Stimulated activated naive B cell treated with anti-CD40 and anti-IgM and Interleukin-4, amounts not matched to agents 10 μg/mL and 1 μg/mL and 100 μg/mL, for 72 hours (primary cell): ENCODE data around the gene ST6GALNAC6.
"Not testable (repeated sequence)": the region's sequence is repeated elsewhere in the genome, so short reads cannot be mapped to it uniquely, and the experiment has no call there.

Experiments
- ATAC-seq, 2 donors: fragments of 150-1000 bp; cut with Tn5 transposase; replicated peaks; 2 replicates each; pipeline ENCODE4 v1.10.0; 2021; ENCODE audit warnings: moderate library complexity in 1 of 2
- DNase-seq: peaks from one replicate; pipeline ENCODE4 v3.0.0; 2021
- H3K27ac Mint-ChIP-seq: one replicate; pipeline ENCODE4 v1.8.0; 2022; ENCODE audit warnings: mild to moderate bottlenecking, mixed read lengths
- H3K27me3 Mint-ChIP-seq, 2 donors: one replicate each; pipeline ENCODE4 v1.8.0; 2022; ENCODE audit warnings: mixed read lengths in 2 of 2
- H3K36me3 Mint-ChIP-seq, 2 donors: one replicate each; pipeline ENCODE4 v1.8.0; 2022; ENCODE audit warnings: mixed read lengths in 2 of 2, mild to moderate bottlenecking in 1 of 2
- H3K4me1 Mint-ChIP-seq, 2 donors: one replicate each; pipeline ENCODE4 v1.8.0; 2022; ENCODE audit warnings: mixed read lengths in 2 of 2, mild to moderate bottlenecking in 1 of 2
- H3K4me3 Mint-ChIP-seq, 2 donors: one replicate each; pipeline ENCODE4 v1.8.0; 2022; ENCODE audit warnings: mild to moderate bottlenecking in 2 of 2, mixed read lengths in 2 of 2, moderate library complexity in 1 of 2
- H3K9me3 Mint-ChIP-seq, 2 donors: one replicate each; pipeline ENCODE4 v1.8.0; 2022; ENCODE audit warnings: mixed read lengths in 2 of 2, mild to moderate bottlenecking in 1 of 2

The ST6GALNAC6 gene

DNA sequence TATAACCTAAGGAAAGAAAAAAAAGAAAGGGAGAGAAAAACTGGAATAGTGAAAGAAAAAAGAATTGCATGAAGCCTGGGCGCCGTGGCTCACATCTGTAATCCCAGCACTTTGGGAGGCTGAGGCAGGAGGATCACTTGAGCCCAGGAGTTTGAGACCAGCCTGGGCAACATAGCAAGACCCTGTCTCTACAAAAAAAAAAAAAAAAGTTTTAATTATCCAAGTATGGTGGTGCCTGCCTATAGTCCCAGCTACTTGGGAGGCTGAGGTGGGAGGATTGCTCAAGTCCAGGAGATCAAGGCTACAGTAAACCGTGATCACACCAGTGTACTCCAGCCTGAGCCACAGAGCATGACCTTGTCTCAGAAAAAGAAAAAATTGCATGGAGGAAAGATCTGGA lies 17.7 kb downstream of the ST6GALNAC6 start:
- not testable (repeated sequence) for DNase-seq, H3K9me3 Mint-ChIP-seq, H3K27me3 Mint-ChIP-seq, ATAC-seq, H3K4me3 Mint-ChIP-seq
- peak overlapping the region; percentile 79 for H3K27ac Mint-ChIP-seq
- H3K4me1 Mint-ChIP-seq = peaks cover 39 to 59% of the 10 kb centered on the region in 2 donors
- H3K36me3 Mint-ChIP-seq = peaks cover 34 to 47% of the 10 kb centered on the region in 2 donors

DNA sequence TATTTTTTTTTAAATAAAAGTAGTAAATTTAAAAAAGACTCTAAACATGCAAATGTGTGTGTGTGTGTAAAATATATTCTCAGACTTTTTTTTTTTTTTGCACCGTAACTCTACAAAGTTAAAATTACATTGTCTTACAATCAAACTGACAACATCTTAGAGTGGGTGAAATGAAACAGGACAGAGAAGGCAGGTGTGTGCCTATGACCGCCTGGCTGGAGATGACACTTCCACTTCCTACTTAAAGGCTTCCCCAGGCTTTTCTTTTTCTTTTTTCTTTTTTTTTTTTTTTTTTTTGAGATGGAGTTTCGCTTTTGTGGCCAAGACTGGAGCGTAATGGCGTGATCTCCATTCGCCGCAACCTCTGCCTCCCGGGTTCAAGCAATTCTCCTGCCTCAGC lies 19.3 kb downstream of the ST6GALNAC6 start:
- no peaks in the 10 kb centered on the region for H3K9me3 Mint-ChIP-seq
- H3K36me3 Mint-ChIP-seq = peaks cover 24 to 32% of the 10 kb centered on the region in 2 donors
- no peak overlapping the region for H3K4me3 Mint-ChIP-seq
- DNase-seq (no peak), ATAC-seq (peak; percentile 62 to 71)
- H3K27ac Mint-ChIP-seq = no peak overlapping the region
- peaks cover 0 to 11% of the 10 kb centered on the region in 2 donors for H3K27me3 Mint-ChIP-seq
- peaks cover 32 to 48% of the 10 kb centered on the region in 2 donors for H3K4me1 Mint-ChIP-seq

DNA sequence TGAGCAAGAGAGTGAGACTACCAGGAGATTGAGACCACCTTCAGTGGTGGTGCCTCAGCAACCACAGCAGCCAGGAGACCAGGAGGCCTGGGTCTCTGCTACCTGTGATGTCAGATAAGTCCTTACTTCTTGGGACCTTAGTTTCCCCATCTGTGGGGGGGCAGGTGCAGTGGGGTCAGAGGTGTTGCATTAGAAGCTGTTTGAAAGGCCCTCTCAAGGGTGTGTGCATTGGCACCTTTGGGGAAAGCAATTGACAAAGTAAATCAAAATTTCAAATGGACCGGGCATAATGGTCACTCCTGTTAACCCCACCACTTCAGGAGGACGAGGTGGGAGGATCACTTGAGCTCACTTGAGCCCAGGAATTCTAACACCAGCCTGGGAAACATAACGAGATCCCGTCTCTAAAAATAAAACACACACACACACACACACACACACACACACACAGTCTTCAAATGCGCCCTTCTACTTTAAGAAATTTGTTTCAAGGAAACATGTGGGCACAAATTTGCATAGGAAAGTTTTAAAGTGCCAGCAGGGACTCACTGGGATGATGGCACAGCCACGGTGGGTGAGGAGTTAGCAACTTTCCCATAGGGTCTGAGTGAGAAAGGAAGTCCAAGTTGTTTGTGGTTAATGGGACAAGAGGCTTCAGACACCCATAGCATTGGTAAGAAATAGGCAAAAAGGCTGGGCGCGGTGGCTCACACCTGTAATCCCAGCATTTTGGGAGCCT lies 20.6 kb downstream of the ST6GALNAC6 start:
- peaks cover 11 to 19% of the 10 kb centered on the region in 2 donors for H3K36me3 Mint-ChIP-seq
- H3K27me3 Mint-ChIP-seq = peaks cover 0 to 11% of the 10 kb centered on the region in 2 donors
- no peak for ATAC-seq
- no peak overlapping the region for H3K4me3 Mint-ChIP-seq
- no peak overlapping the region for H3K27ac Mint-ChIP-seq
- no peaks in the 10 kb centered on the region for H3K9me3 Mint-ChIP-seq
- no peak for DNase-seq
- H3K4me1 Mint-ChIP-seq = peaks cover 21 to 36% of the 10 kb centered on the region in 2 donors

DNA sequence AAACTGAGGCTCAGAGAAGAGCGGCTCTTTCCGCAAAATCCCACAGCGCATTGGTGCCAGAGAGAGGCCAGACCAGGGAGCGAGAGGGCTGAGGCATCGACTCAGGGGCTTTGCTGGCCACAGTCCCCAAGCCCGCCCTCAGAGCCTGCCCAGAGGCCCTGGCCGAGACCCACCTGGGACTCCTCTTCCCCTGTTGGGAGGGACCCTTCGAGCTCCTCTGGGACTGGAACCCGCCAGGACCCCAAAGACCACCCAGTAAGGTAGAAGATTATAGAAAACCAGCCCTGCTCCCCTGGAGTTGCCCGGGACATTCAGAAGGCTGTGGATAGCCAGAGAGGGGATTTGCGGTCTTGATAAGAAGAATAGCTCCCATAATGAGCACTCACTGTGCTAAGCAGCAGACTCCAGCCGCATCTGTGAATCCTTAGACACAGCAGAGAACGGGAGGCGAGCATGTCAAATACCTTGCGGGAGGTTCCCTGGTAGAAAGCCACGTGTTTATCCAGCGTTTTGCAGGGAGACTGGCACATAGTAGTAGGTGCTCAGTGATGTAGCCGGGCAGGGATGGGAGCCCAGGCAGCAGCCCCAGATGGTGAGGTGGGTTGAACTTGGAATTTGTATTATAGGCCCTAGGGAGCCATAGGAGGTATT lies 21.3 kb downstream of the ST6GALNAC6 start:
- peak overlapping the region; percentile 66 to 72 for H3K4me3 Mint-ChIP-seq
- H3K4me1 Mint-ChIP-seq = peaks cover 21 to 36% of the 10 kb centered on the region in 2 donors
- peaks cover 10 to 16% of the 10 kb centered on the region in 2 donors for H3K36me3 Mint-ChIP-seq
- no peaks in the 10 kb centered on the region for H3K9me3 Mint-ChIP-seq
- DNase-seq (no peak), ATAC-seq (no peak)
- peak overlapping the region; percentile 62 for H3K27ac Mint-ChIP-seq
- H3K27me3 Mint-ChIP-seq = peaks cover 0 to 11% of the 10 kb centered on the region in 2 donors

- H3K27me3 Mint-ChIP-seq = peaks cover 0 to 11% of the 10 kb centered on the region in 2 donors
- DNase-seq (no peak), ATAC-seq (peak in 1 of 2 donors; percentile 15)
- H3K4me3 Mint-ChIP-seq = peak within 1 kb of the TSS; percentile 66 to 74
- peaks cover 5 to 11% of the 10 kb centered on the region in 2 donors for H3K36me3 Mint-ChIP-seq
- no peaks in the 10 kb centered on the region for H3K9me3 Mint-ChIP-seq
- peak within 1 kb of the TSS; percentile 84 for H3K27ac Mint-ChIP-seq
- H3K4me1 Mint-ChIP-seq = peaks cover 18 to 30% of the 10 kb centered on the region in 2 donors
Observed at GRCh38 chr9:127877566-127877998, 21.8 kb downstream of the ST6GALNAC6 start, which contains the start of gene AK1. TSS of gene AK1 (minus strand) at chr9:127877675. CDS start at chr9:127874617, 3,058 bp downstream.

GRCh38 chr9:127876764-127877562 lies 22.4 kb downstream of the ST6GALNAC6 start:
- H3K36me3 Mint-ChIP-seq = peaks cover 4 to 6% of the 10 kb centered on the region in 2 donors
- no peaks in the 10 kb centered on the region for H3K9me3 Mint-ChIP-seq
- ATAC-seq = peak in 1 of 2 donors; percentile 12
- peak overlapping the region; percentile 62 to 74 for H3K4me3 Mint-ChIP-seq
- peaks cover 20 to 25% of the 10 kb centered on the region in 2 donors for H3K4me1 Mint-ChIP-seq
- peaks cover 0 to 16% of the 10 kb centered on the region in 2 donors for H3K27me3 Mint-ChIP-seq
- H3K27ac Mint-ChIP-seq = peak overlapping the region; percentile 84
- DNase-seq = no peak

DNA sequence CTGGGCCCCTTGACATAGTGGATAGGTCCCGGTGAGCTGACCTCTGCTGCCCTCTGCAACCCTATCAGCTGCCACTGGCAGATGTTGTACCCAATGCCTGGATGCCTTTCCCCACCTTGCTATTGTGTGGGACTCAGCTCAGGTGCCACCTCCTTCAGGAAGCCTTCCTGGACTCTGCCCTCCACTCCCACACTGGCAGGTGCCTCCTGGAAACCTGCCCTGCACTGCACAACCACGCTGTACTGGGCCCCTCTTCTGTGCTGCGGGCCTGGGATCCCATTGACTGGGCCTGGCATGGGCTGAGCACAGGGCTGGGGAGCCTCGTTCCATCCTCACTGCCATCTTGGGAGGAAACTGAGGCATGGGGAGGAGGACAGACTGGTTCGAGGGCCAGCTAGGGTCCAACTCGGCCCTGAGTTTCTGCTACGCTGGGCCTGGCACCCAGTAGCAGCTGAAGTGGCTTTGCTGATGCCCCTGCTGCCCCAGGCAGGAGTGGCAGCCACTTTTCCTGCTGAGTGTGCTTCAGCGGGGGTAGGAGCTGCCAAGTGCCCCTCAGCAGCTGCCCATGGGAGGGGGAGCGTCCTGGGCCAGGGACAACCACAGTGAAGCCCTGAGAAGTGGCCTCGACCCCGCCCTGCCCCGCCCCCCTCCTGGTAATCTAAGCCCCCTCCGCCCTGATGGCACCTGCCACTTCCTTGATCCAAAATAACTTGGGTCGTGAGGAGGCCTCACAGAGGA lies 23.2 kb downstream of the ST6GALNAC6 start:
- DNase-seq (no peak), ATAC-seq (no peak)
- Mint-ChIP-seq H3K27ac (no peak overlapping the region), H3K9me3 (no peaks in the 10 kb centered on the region), H3K4me3 (no peak overlapping the region), H3K27me3 (peaks cover 0 to 16% of the 10 kb centered on the region in 2 donors), H3K36me3 (peaks cover 4% of the 10 kb centered on the region in 2 donors), H3K4me1 (peaks cover 19 to 25% of the 10 kb centered on the region in 2 donors)

GRCh38 chr9:127875306-127875966 lies 24.0 kb downstream of the ST6GALNAC6 start:
- no peak overlapping the region for H3K4me3 Mint-ChIP-seq
- no peaks in the 10 kb centered on the region for H3K9me3 Mint-ChIP-seq
- peaks cover 4% of the 10 kb centered on the region in 2 donors for H3K36me3 Mint-ChIP-seq
- no peak for DNase-seq
- H3K27me3 Mint-ChIP-seq = peaks cover 0 to 16% of the 10 kb centered on the region in 2 donors
- peaks cover 19 to 25% of the 10 kb centered on the region in 2 donors for H3K4me1 Mint-ChIP-seq
- no peak for ATAC-seq
- H3K27ac Mint-ChIP-seq = no peak overlapping the region

GRCh38 chr9:127874301-127875221 lies 24.8 kb downstream of the ST6GALNAC6 start:
- Mint-ChIP-seq H3K36me3 (peaks cover 4% of the 10 kb centered on the region in 2 donors), H3K4me1 (peaks cover 19 to 25% of the 10 kb centered on the region in 2 donors), H3K27me3 (peaks cover 0 to 16% of the 10 kb centered on the region in 2 donors), H3K9me3 (no peaks in the 10 kb centered on the region), H3K27ac (peak overlapping the region; percentile 20), H3K4me3 (no peak overlapping the region)
- no peak for ATAC-seq
- no peak for DNase-seq

GRCh38 chr9:127873886-127874285 lies 25.5 kb downstream of the ST6GALNAC6 start:
- ATAC-seq (no peak), DNase-seq (no peak)
- no peak overlapping the region for H3K27ac Mint-ChIP-seq
- no peak overlapping the region for H3K4me3 Mint-ChIP-seq
- H3K36me3 Mint-ChIP-seq = peaks cover under 1 to 2% of the 10 kb centered on the region in 2 donors
- no peaks in the 10 kb centered on the region for H3K9me3 Mint-ChIP-seq
- H3K4me1 Mint-ChIP-seq = peaks cover 16 to 21% of the 10 kb centered on the region in 2 donors
- H3K27me3 Mint-ChIP-seq = peaks cover 0 to 16% of the 10 kb centered on the region in 2 donors

- H3K27ac Mint-ChIP-seq = no peak overlapping the region
- H3K27me3 Mint-ChIP-seq = peaks cover 0 to 16% of the 10 kb centered on the region in 2 donors
- no peak for ATAC-seq
Observed at GRCh38 chr9:127873223-127873691, 26.1 kb downstream of the ST6GALNAC6 start.

More at GRCh38 chr9:127873223-127873691, 26.1 kb downstream of the ST6GALNAC6 start:
- H3K4me1 Mint-ChIP-seq = peaks cover 11 to 14% of the 10 kb centered on the region in 2 donors
- no peaks in the 10 kb centered on the region for H3K36me3 Mint-ChIP-seq
- no peaks in the 10 kb centered on the region for H3K9me3 Mint-ChIP-seq
- no peak overlapping the region for H3K4me3 Mint-ChIP-seq
- no peak for DNase-seq
